IPS-NIHi7 (cell line): ENCODE measurements around the gene EFCAB8.

ENCODE experiments used
- DNase-seq: peaks from one replicate; pipeline ENCODE4 v3.0.0; 2012; ENCODE audit warnings: mixed read lengths; ENCODE audit errors: extremely low spot score

Gene EFCAB8

GRCh38 chr20:32858701-32859372 is at the start of gene EFCAB8:
TSS of gene EFCAB8 (plus strand) at chr20:32858923. CDS start at chr20:32863793, 4,870 bp downstream.
- DNase-seq: peak; percentile 61

GRCh38 chr20:32809907-32810306 is 48.8 kb upstream of the EFCAB8 start:
- DNase-seq: no peak

- no peak for DNase-seq
Observed at GRCh38 chr20:32810941-32811340, 47.8 kb upstream of the EFCAB8 start.

GRCh38 chr20:32811886-32812285 is 46.8 kb upstream of the EFCAB8 start:
- no peak for DNase-seq

GRCh38 chr20:32819992-32820697 is 38.6 kb upstream of the EFCAB8 start:
- peak; percentile 86 for DNase-seq

GRCh38 chr20:32820698-32821377 is 37.9 kb upstream of the EFCAB8 start:
- no peak for DNase-seq

GRCh38 chr20:32822225-32822624 is 36.5 kb upstream of the EFCAB8 start:
- no peak for DNase-seq

GRCh38 chr20:32823078-32823477 is 35.6 kb upstream of the EFCAB8 start:
- DNase-seq: no peak

- no peak for DNase-seq
Observed at GRCh38 chr20:32823737-32824588, 34.8 kb upstream of the EFCAB8 start.

- no peak for DNase-seq
Observed at GRCh38 chr20:32828029-32828680, 30.6 kb upstream of the EFCAB8 start.

GRCh38 chr20:32829311-32830005 is 29.3 kb upstream of the EFCAB8 start:
- no peak for DNase-seq

- no peak for DNase-seq
Observed at GRCh38 chr20:32830437-32830836, 28.3 kb upstream of the EFCAB8 start.

- DNase-seq: no peak
Observed at GRCh38 chr20:32831982-32832381, 26.7 kb upstream of the EFCAB8 start.

GRCh38 chr20:32832664-32833063 is 26.1 kb upstream of the EFCAB8 start:
- DNase-seq: no peak

GRCh38 chr20:32834972-32835371 is 23.8 kb upstream of the EFCAB8 start:
- DNase-seq: no peak

- DNase-seq: no peak
Observed at GRCh38 chr20:32837157-32837556, 21.6 kb upstream of the EFCAB8 start.

GRCh38 chr20:32839227-32839981 is 19.3 kb upstream of the EFCAB8 start:
- DNase-seq: no peak

- no peak for DNase-seq
Observed at GRCh38 chr20:32839982-32840285, 18.8 kb upstream of the EFCAB8 start.

- no peak for DNase-seq
Observed at GRCh38 chr20:32841174-32841573, 17.5 kb upstream of the EFCAB8 start.

GRCh38 chr20:32841632-32842031 is 17.1 kb upstream of the EFCAB8 start:
- DNase-seq: no peak
